OCI-LY7 (cell line): ENCODE results near the gene CA10. TPM values are rescaled to one million over a fixed set of nuclear protein-coding genes. Genes with fewer than 3 reads are reported as not detected.

Source experiments
- BruUV-seq: library from RNA; stranded (reverse); fragments of 400-500 nt; replicated peaks from 2 replicates; lab custom pipeline; 2021; lab: Mats Ljungman, UMichigan
- CTCF ChIA-PET: fragments of 300-600 bp; sonication (Branson Sonifier 250); formaldehyde crosslinking; loops from one replicate; lab custom pipeline; 2022; ENCODE audit warnings: antibody characterized with exemption; ENCODE audit not compliant: unreplicated experiment; lab: Charles Lee
- POLR2A ChIA-PET: fragments of 300-600 bp; sonication (Branson Sonifier 250); formaldehyde crosslinking; loops from one replicate; lab custom pipeline; 2022; ENCODE audit warnings: antibody characterized with exemption; lab: Charles Lee
- DNase-seq: peaks from one replicate; pipeline ENCODE4 v3.0.0-alpha.2; 2015; ENCODE audit warnings: low spot score
- H2AFZ ChIP-seq: fragments of 200-600 bp; sonication (generic), shearing (Covaris generic); 2 replicates; pipeline ENCODE4 v1.6.1; 2014; ENCODE audit warnings: mild to moderate bottlenecking, antibody characterized with exemption, low read length, moderate library complexity
- H3K27ac ChIP-seq: fragments of 200-600 bp; sonication (generic); 2 replicates; pipeline ENCODE4 v1.5.1; 2014; ENCODE audit warnings: mixed run types, low read depth, mild to moderate bottlenecking, moderate library complexity, low read length, inconsistent platforms; ENCODE audit not compliant: poor library complexity, severe bottlenecking
- H3K36me3 ChIP-seq: fragments of 200-600 bp; sonication (generic); 2 replicates; pipeline ENCODE4 v1.6.1; 2014; ENCODE audit warnings: mild to moderate bottlenecking, antibody characterized with exemption, low read length, moderate library complexity, mixed read lengths; ENCODE audit not compliant: insufficient read depth
- H3K4me1 ChIP-seq: fragments of 200-600 bp; sonication (generic); 2 replicates; pipeline ENCODE4 v1.5.1; 2014; ENCODE audit warnings: mild to moderate bottlenecking, low read length; ENCODE audit not compliant: insufficient read depth, poor library complexity, severe bottlenecking
- H3K4me2 ChIP-seq: fragments of 200-600 bp; sonication (generic); 2 replicates; pipeline ENCODE4 v1.6.1; 2014; ENCODE audit warnings: mild to moderate bottlenecking, low read length
- H3K4me3 ChIP-seq: fragments of 200-600 bp; sonication (generic); 2 replicates; pipeline ENCODE4 v1.5.1; 2014; ENCODE audit warnings: mild to moderate bottlenecking, low read depth, low read length; ENCODE audit not compliant: poor library complexity, severe bottlenecking
- H3K79me2 ChIP-seq: fragments of 200-600 bp; sonication (generic); 2 replicates; pipeline ENCODE4 v1.6.1; 2016; ENCODE audit warnings: low read depth, mild to moderate bottlenecking, low read length, moderate library complexity, mixed read lengths; ENCODE audit not compliant: insufficient read depth
- H3K9me2 ChIP-seq: fragments of 200-600 bp; sonication (generic); 2 replicates; pipeline ENCODE4 v1.6.1; 2016; ENCODE audit warnings: mild to moderate bottlenecking, low read length, mixed read lengths; ENCODE audit not compliant: insufficient read depth
- H3K9me3 ChIP-seq: fragments of 200-600 bp; sonication (generic); 2 replicates; pipeline ENCODE4 v1.6.1; 2014; ENCODE audit warnings: mild to moderate bottlenecking, mixed run types, low read length, mixed read lengths
- H4K20me1 ChIP-seq: fragments of 200-600 bp; sonication (generic); 2 replicates; pipeline ENCODE4 v1.6.1; 2014; ENCODE audit warnings: mild to moderate bottlenecking, antibody characterized with exemption, low read length, moderate library complexity, mixed read lengths; ENCODE audit not compliant: insufficient read depth
- CTCF ChIP-seq: fragments of 200-600 bp; sonication (generic); conservative IDR thresholded peaks from 2 replicates; pipeline ENCODE4 v1.5.1; 2014; ENCODE audit warnings: mild to moderate bottlenecking, antibody characterized with exemption, low read length, moderate library complexity, mixed read lengths
- EZH2phosphoT487 ChIP-seq: fragments of 200-600 bp; sonication (generic); IDR thresholded peaks from 2 replicates; pipeline ENCODE4 v1.6.1; 2018; ENCODE audit warnings: low read depth, borderline replicate concordance, mild to moderate bottlenecking, mixed run types, antibody characterized with exemption, low read length, moderate library complexity, mixed read lengths
- intact Hi-C: fragments of 100-400 bp; cut with micrococcal nuclease; formaldehyde crosslinking; loops from one replicate; pipeline ENCODE4 v1.10.0; 2022; ENCODE audit not compliant: unreplicated experiment
- total RNA-seq, 2 experiments: library from RNA; depleted of rRNA in 1 of 2; stranded (reverse); fragments of >200 nt in 1 of 2; shearing (Covaris generic) in 1 of 2; gene quantifications; 2 replicates each; pipeline ENCODE4 v1.2.3, GENCODE V29; 2014 to 2022

CA10 gene
- total RNA-seq, 2 experiments from 2014 or later = not detected

DNA sequence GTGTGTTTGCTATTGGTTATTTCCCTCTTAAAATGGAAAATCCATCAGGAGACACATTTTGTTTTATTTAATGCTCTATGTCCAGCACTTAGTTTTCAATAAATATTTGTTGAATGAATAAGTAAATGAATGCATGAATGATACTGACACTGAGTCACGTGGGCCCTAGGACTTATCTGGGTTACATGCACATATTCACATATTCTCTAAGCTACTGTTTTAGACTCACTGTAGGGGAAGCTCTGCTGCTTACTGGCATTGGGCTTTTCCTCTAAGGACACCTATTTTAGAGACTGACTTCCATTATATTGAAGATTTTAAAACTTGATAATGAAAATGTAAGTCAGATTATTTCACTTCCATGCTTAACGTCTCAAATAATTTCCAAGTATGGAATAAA lies 571.0 kb downstream of the CA10 start:
- POLR2A ChIA-PET = interaction anchor here (0.5 kb wide), 1 partner anchor 516 kb away, joined by 3 read pairs; no protein-coding TSS in a partner anchor
- Histone ChIP-seq H3K4me3 (no peak overlapping the region), H2AFZ (no peak overlapping the region), H3K9me2 (no peaks in the 10 kb centered on the region), H3K79me2 (no peaks in the 10 kb centered on the region), H3K9me3 (no peaks in the 10 kb centered on the region), H3K4me1 (no peaks in the 10 kb centered on the region), H3K4me2 (no peak overlapping the region), H4K20me1 (no peaks in the 10 kb centered on the region), H3K36me3 (no peaks in the 10 kb centered on the region), H3K27ac (no peak overlapping the region)
- no peak for TF ChIP-seq CTCF
- DNase-seq = no peak
- intact Hi-C loops = no loop called here
- no TSS peak for BruUV-seq
- CTCF ChIA-PET = no interaction called here

DNA sequence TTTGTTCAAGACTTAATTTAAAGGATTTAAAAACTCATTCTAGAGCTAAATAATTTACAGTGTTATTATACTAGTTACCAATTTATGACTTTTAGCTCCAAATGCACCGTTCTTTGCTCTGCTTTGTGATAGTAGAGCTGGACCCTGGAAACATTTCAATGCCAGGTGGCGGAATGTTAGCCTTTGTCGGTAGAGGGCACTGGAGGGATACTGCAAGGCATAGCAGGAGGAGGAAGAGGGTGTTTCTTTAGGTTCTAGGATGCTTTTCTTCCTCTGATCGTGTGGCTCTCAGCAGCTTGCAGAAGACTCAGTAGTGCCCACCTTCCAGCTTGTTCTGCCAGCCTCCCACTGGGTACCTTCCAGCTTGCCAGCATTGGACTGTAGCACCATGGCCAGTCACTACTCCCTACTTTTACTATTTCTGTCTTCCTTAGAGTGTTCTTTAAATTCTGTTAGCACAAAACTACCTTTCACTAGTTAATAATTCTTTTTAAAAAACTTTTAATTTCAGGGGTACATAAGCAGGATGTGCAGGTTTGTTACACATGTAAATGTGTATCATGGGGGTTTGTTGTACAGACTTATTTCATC lies 572.9 kb downstream of the CA10 start:
- no peak overlapping the region for H3K27ac ChIP-seq
- no peak for DNase-seq
- H3K79me2 ChIP-seq = no peaks in the 10 kb centered on the region
- H3K4me2 ChIP-seq = no peak overlapping the region
- no TSS peak for BruUV-seq
- no peaks in the 10 kb centered on the region for H4K20me1 ChIP-seq
- intact Hi-C loops = no loop called here
- H3K9me2 ChIP-seq = no peaks in the 10 kb centered on the region
- POLR2A ChIA-PET = no interaction called here
- H2AFZ ChIP-seq = no peak overlapping the region
- no peaks in the 10 kb centered on the region for H3K4me1 ChIP-seq
- CTCF ChIA-PET = no interaction called here
- no peaks in the 10 kb centered on the region for H3K9me3 ChIP-seq
- H3K4me3 ChIP-seq = no peak overlapping the region
- no peaks in the 10 kb centered on the region for H3K36me3 ChIP-seq
- no peak for TF ChIP-seq EZH2phosphoT487
- no peak for TF ChIP-seq CTCF

DNA sequence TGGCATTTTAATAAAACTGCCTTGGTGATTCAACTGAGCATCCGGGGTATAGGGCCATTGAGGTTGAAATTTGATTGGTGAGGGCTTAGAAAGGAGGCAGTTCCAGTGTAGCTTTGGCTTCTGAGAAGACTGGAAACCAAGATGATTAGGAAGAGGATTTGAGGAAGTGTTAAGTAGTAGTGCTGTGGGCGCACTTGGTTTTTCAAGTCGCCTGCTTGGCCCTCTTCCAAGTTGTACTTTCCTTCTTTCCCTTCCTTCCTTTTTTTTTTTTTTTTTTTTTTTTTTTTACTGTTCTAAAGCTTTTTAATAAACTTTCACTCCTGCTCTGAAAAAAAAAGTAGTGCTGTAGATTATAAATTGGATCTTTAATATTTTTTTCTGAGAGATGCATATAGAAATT lies 577.6 kb downstream of the CA10 start:
- Histone ChIP-seq H3K27ac (no peak overlapping the region), H3K9me3 (no peaks in the 10 kb centered on the region), H2AFZ (no peak overlapping the region), H3K4me2 (no peak overlapping the region), H3K79me2 (no peaks in the 10 kb centered on the region), H3K4me1 (no peaks in the 10 kb centered on the region), H3K9me2 (no peaks in the 10 kb centered on the region), H4K20me1 (no peaks in the 10 kb centered on the region), H3K36me3 (no peaks in the 10 kb centered on the region), H3K4me3 (no peak overlapping the region)
- TF ChIP-seq CTCF (no peak), EZH2phosphoT487 (no peak)
- intact Hi-C loops = no loop called here
- ChIA-PET CTCF (no interaction called here), POLR2A (interaction anchor here (0.6 to 0.7 kb wide), 2 partner anchors 115 to 541 kb away, joined by 3 read pairs; no protein-coding TSS in a partner anchor)
- BruUV-seq = no TSS peak
- DNase-seq = no peak
